GM12892 (cell line): Measurements from ENCODE around the gene NUMBL.

ENCODE experiments used
- POLR2A ChIP-seq: IDR thresholded peaks from 2 replicates; pipeline ENCODE4 v1.6.1; 2011; ENCODE audit warnings: low read depth, low read length, control low read depth
- POLR2AphosphoS5 ChIP-seq: IDR thresholded peaks from 2 replicates; pipeline ENCODE4 v1.6.1; 2011; ENCODE audit warnings: low read depth, low read length, control low read depth

- TF ChIP-seq POLR2A (no peak), POLR2AphosphoS5 (no peak)
Observed at GRCh38 chr19:40726279-40726678, 35.8 kb upstream of the NUMBL start.
